Lung microvascular endothelial cell (primary cell): ENCODE results near the gene NPY4R2. TPM values are rescaled to one million over a fixed set of nuclear protein-coding genes. Genes with fewer than 3 reads are reported as not detected.

Source experiments
- total RNA-seq: library from RNA; depleted of rRNA; stranded (reverse); fragments of >200 nt; gene quantifications from 2 replicates; pipeline ENCODE4 v1.2.1, GENCODE V29; 2014

NPY4R2 gene
- total RNA-seq, 1 donor from 2014 or later = not detected

Other genes with a start within 250 kb of the NPY4R2 start
- 0.87 and 0.99 TPM in 2 replicates for gene SYT15B, start 155.1 kb upstream of the NPY4R2 start, total RNA-seq
- gene FAM25C, start 81.1 kb downstream of the NPY4R2 start, total RNA-seq = not detected in 2 replicates